CD14-positive monocyte (primary cell): ENCODE results near the gene UHRF1. TPM values are rescaled to one million over a fixed set of nuclear protein-coding genes. Genes with fewer than 3 reads are reported as not detected.

Source experiments
- DNase-seq, 3 donors: peaks; one replicate each; pipeline ENCODE4 v3.0.0-alpha.2; 2011 to 2022
- H2AFZ ChIP-seq: 2 replicates; pipeline ENCODE4 v1.6.0; 2012; ENCODE audit warnings: mild to moderate bottlenecking, low read depth, low read length, inconsistent platforms; ENCODE audit not compliant: insufficient read depth, poor library complexity, severe bottlenecking
- H3K27ac ChIP-seq, 2 donors: 1 replicate in 1 of 2; 2 replicates in 1 of 2; pipeline ENCODE4 v1.5.1; 2012 to 2013; ENCODE audit warnings: low read length in 2 of 2, control low read depth in 1 of 2, inconsistent platforms in 1 of 2, low read depth in 1 of 2, mild to moderate bottlenecking in 1 of 2
- H3K27me3 ChIP-seq, 2 donors: one replicate each; pipeline versions ENCODE4 v1.6.0 to v1.6.1; 2011 to 2013; ENCODE audit warnings: low read length in 2 of 2; ENCODE audit not compliant: control insufficient read depth in 2 of 2, insufficient read depth in 2 of 2
- H3K36me3 ChIP-seq, 2 donors: replicated peaks in 1 of 2; 1 replicate in 1 of 2; 2 replicates in 1 of 2; pipeline versions ENCODE4 v1.5.1 to v1.6.1; 2012 to 2013; ENCODE audit warnings: low read length in 2 of 2, control low read depth in 1 of 2, inconsistent platforms in 1 of 2, mild to moderate bottlenecking in 1 of 2; ENCODE audit not compliant: insufficient read depth in 2 of 2, control insufficient read depth in 1 of 2
- H3K4me1 ChIP-seq, 2 donors: 1 replicate in 1 of 2; 2 replicates in 1 of 2; pipeline versions ENCODE4 v1.5.1 to v1.6.1; 2012 to 2013; ENCODE audit warnings: low read length in 2 of 2, control low read depth in 1 of 2, inconsistent platforms in 1 of 2, mild to moderate bottlenecking in 1 of 2, moderate library complexity in 1 of 2; ENCODE audit not compliant: insufficient read depth in 2 of 2, control insufficient read depth in 1 of 2
- H3K4me2 ChIP-seq: replicated peaks from 2 replicates; pipeline ENCODE3; 2012; ENCODE audit warnings: low read length, moderate library complexity, mild to moderate bottlenecking; ENCODE audit not compliant: poor library complexity, severe bottlenecking; ENCODE audit errors: extremely low read depth
- H3K4me3 ChIP-seq, 3 experiments: fragments of 200-600 bp in 1 of 3; sonication (generic) in 1 of 3; replicated peaks in 1 of 3; 1 replicate in 2 of 3; 2 replicates in 1 of 3; pipeline ENCODE4 v1.5.1; 2011 to 2013; ENCODE audit warnings: low read length in 3 of 3, mild to moderate bottlenecking in 3 of 3, control low read depth in 2 of 3, low read depth in 2 of 3, inconsistent platforms in 1 of 3, moderate library complexity in 1 of 3
- H3K79me2 ChIP-seq: 2 replicates; pipeline ENCODE4 v1.6.0; 2012; ENCODE audit warnings: mild to moderate bottlenecking, control low read depth, inconsistent platforms, low read length, moderate library complexity; ENCODE audit not compliant: insufficient read depth
- H3K9ac ChIP-seq: 2 replicates; pipeline ENCODE4 v1.6.0; 2017; ENCODE audit warnings: low read length, mild to moderate bottlenecking; ENCODE audit not compliant: insufficient read depth, poor library complexity, severe bottlenecking
- H3K9me3 ChIP-seq, 2 donors: replicated peaks in 1 of 2; 1 replicate in 1 of 2; 2 replicates in 1 of 2; pipeline versions ENCODE4 v1.5.1 to v1.6.1; 2012 to 2013; ENCODE audit warnings: low read length in 2 of 2, control low read depth in 1 of 2; ENCODE audit not compliant: control insufficient read depth in 1 of 2, insufficient read depth in 1 of 2
- H4K20me1 ChIP-seq: 2 replicates; pipeline ENCODE4 v1.6.0; 2012; ENCODE audit warnings: mild to moderate bottlenecking, low read length, control low read depth, moderate library complexity; ENCODE audit not compliant: insufficient read depth
- H3K27ac Mint-ChIP-seq, 7 donors: one replicate each; pipeline ENCODE4 v1.8.0; 2020; ENCODE audit warnings: mild to moderate bottlenecking in 7 of 7, mixed read lengths in 7 of 7, moderate library complexity in 6 of 7, inconsistent platforms in 2 of 7
- H3K27me3 Mint-ChIP-seq, 3 donors: one replicate each; pipeline ENCODE4 v1.8.0; 2021 to 2022; ENCODE audit warnings: low read depth in 3 of 3, mild to moderate bottlenecking in 3 of 3, mixed read lengths in 3 of 3, moderate library complexity in 3 of 3, inconsistent platforms in 1 of 3
- H3K36me3 Mint-ChIP-seq, 2 donors: one replicate each; pipeline ENCODE4 v1.8.0; 2020; ENCODE audit warnings: mixed read lengths in 2 of 2, inconsistent platforms in 1 of 2, mild to moderate bottlenecking in 1 of 2
- H3K4me1 Mint-ChIP-seq: one replicate; pipeline ENCODE4 v1.8.0; 2020; ENCODE audit warnings: mild to moderate bottlenecking, mixed read lengths
- H3K4me3 Mint-ChIP-seq, 2 donors: one replicate each; pipeline ENCODE4 v1.8.0; 2020; ENCODE audit warnings: mild to moderate bottlenecking in 2 of 2, mixed read lengths in 2 of 2, moderate library complexity in 1 of 2
- H3K9me3 Mint-ChIP-seq, 7 donors: one replicate each; pipeline ENCODE4 v1.8.0; 2020 to 2022; ENCODE audit warnings: mixed read lengths in 7 of 7, mild to moderate bottlenecking in 6 of 7, moderate library complexity in 6 of 7, inconsistent platforms in 2 of 7
- CTCF ChIP-seq: fragments of 200-600 bp; IDR thresholded peaks from one replicate; pipeline ENCODE4 v1.8.0; 2022; ENCODE audit warnings: antibody characterized with exemption, mild to moderate bottlenecking
- WGBS: methylation state at CpG from one replicate; pipeline ENCODE4 v1.1.5; 2013; ENCODE audit warnings: missing lambda C conversion rate; ENCODE audit not compliant: insufficient coverage; 5-methylcytosine and 5-hydroxymethylcytosine counted together
- intact Hi-C, 2 donors: fragments of 100-400 bp; cut with micrococcal nuclease; formaldehyde crosslinking; loops; one replicate each; pipeline versions ENCODE4 v1.15.0 to v1.15.1; 2023
- polyA plus RNA-seq, 3 donors: library from polyadenylated mRNA; depleted of rRNA in 1 of 3; unstranded in 2 of 3; stranded (reverse) in 1 of 3; fragments of 300-500 nt in 2 of 3; fragments of >200 nt in 1 of 3; fragmentation: Illumina TruSeq in 2 of 3; gene quantifications; 1 replicate in 2 of 3; 2 replicates in 1 of 3; pipeline ENCODE4 v1.2.3, GENCODE V29; 2012 to 2021

The UHRF1 gene
- polyA plus RNA-seq, 3 donors: 0.06 to 0.77 (median 0.63) TPM

- no peak overlapping the region for H3K4me3 Mint-ChIP-seq
- TF ChIP-seq CTCF: no peak
- H3K27ac Mint-ChIP-seq: no peak overlapping the region
- intact Hi-C loops: no loop called here
- H3K36me3 Mint-ChIP-seq: peaks cover 23 to 31% of the 10 kb centered on the region in 2 donors
- H3K9me3 Mint-ChIP-seq: peaks cover 0 to 11% (median 0%) of the 10 kb centered on the region in 7 donors
- Histone ChIP-seq H3K27ac (no peak overlapping the region), H3K27me3 (no peaks in the 10 kb centered on the region), H3K36me3 (peaks cover 8 to 11% of the 10 kb centered on the region in 2 donors), H4K20me1 (peaks cover 100% of the 10 kb centered on the region), H3K79me2 (peaks cover 88% of the 10 kb centered on the region), H3K9ac (no peak overlapping the region), H2AFZ (no peak overlapping the region), H3K4me3 (no peak overlapping the region), H3K4me2 (no peak overlapping the region), H3K9me3 (peaks cover 0 to 6% of the 10 kb centered on the region in 2 donors), H3K4me1 (no peaks in the 10 kb centered on the region)
- peaks cover 0 to 2% (median 0%) of the 10 kb centered on the region in 3 donors for H3K27me3 Mint-ChIP-seq
- no peak for DNase-seq
- WGBS: 80% methylated on average over 2 of the region's 9 CpGs
- H3K4me1 Mint-ChIP-seq: peaks cover 2% of the 10 kb centered on the region
These were observed 82.2 kb downstream of the UHRF1 start for GRCh38 chr19:4991538-4991937.

- TF ChIP-seq CTCF: no peak
- Histone ChIP-seq H3K4me1 (no peaks in the 10 kb centered on the region), H2AFZ (no peak overlapping the region), H3K27me3 (no peaks in the 10 kb centered on the region), H3K27ac (no peak overlapping the region), H3K4me3 (no peak overlapping the region), H4K20me1 (peaks cover 100% of the 10 kb centered on the region), H3K9ac (no peak overlapping the region), H3K9me3 (peaks cover 0 to 6% of the 10 kb centered on the region in 2 donors), H3K79me2 (peaks cover 90% of the 10 kb centered on the region), H3K4me2 (no peak overlapping the region), H3K36me3 (peaks cover 12 to 17% of the 10 kb centered on the region in 2 donors)
- Mint-ChIP-seq H3K27ac (peak overlapping the region in 1 of 7 donors; percentile 6), H3K4me3 (no peak overlapping the region), H3K36me3 (peaks cover 28 to 36% of the 10 kb centered on the region in 2 donors), H3K4me1 (peaks cover 2% of the 10 kb centered on the region), H3K27me3 (peaks cover 0 to 2% (median 0%) of the 10 kb centered on the region in 3 donors), H3K9me3 (peaks cover 0 to 11% (median 0%) of the 10 kb centered on the region in 7 donors)
- DNase-seq: no peak
- intact Hi-C loops: no loop called here
- 100% methylated on average over 7 of the region's 13 CpGs for WGBS
These were observed 82.8 kb downstream of the UHRF1 start for GRCh38 chr19:4991996-4992698.
